NB4 (cell line): ENCODE data around the gene TNFRSF11A.

Experiments
- MYC ChIP-seq: IDR thresholded peaks from 2 replicates; pipeline ENCODE4 v1.6.1; 2011; ENCODE audit warnings: low read depth, low read length
- POLR2A ChIP-seq: IDR thresholded peaks from 2 replicates; pipeline ENCODE4 v1.6.1; 2011; ENCODE audit warnings: mild to moderate bottlenecking; ENCODE audit not compliant: insufficient read length; ENCODE audit errors: extremely low read depth
- TF ChIP-seq, protein P1 (sequence below): IDR thresholded peaks from one replicate; pipeline ENCODE4 v1.5.1; 2012; ENCODE audit warnings: low read depth, low read length

DNA sequence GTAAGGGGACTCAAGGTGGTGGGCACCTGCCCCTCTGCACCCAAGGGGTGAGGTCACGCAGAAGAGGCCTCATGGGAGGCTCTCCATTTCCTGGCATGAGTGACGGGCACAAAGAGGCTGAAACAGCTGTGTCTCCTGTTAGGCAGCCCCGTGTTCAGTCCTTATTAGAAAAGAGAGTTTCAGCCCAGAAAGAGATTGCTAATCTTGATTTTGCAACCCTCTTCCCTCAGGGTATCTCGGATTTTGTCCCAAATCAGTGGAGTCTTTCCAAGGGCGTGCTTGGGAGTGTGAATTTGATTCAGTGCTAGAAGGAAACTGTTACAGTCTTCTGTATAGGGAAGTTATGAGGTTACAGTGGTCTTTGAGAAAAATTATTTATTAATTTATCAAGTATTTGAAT lies 10.4 kb downstream of the TNFRSF11A start:
- TF ChIP-seq, protein P1, sequence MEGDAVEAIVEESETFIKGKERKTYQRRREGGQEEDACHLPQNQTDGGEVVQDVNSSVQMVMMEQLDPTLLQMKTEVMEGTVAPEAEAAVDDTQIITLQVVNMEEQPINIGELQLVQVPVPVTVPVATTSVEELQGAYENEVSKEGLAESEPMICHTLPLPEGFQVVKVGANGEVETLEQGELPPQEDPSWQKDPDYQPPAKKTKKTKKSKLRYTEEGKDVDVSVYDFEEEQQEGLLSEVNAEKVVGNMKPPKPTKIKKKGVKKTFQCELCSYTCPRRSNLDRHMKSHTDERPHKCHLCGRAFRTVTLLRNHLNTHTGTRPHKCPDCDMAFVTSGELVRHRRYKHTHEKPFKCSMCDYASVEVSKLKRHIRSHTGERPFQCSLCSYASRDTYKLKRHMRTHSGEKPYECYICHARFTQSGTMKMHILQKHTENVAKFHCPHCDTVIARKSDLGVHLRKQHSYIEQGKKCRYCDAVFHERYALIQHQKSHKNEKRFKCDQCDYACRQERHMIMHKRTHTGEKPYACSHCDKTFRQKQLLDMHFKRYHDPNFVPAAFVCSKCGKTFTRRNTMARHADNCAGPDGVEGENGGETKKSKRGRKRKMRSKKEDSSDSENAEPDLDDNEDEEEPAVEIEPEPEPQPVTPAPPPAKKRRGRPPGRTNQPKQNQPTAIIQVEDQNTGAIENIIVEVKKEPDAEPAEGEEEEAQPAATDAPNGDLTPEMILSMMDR: no peak
- TF ChIP-seq POLR2A: no peak
- no peak for TF ChIP-seq MYC
